Skeletal muscle tissue (tissue), 4 donors: ENCODE data around the gene POLR1B. TPM values are rescaled to one million over a fixed set of nuclear protein-coding genes. Genes with fewer than 3 reads are reported as not detected.
"Not testable (repeated sequence)": the region's sequence is repeated elsewhere in the genome, so short reads cannot be mapped to it uniquely, and the experiment has no call there.

ENCODE experiments used
- H3K27ac ChIP-seq: one replicate; pipeline ENCODE4 v1.7.0; 2013; ENCODE audit warnings: mild to moderate bottlenecking, low read depth, low read length, inconsistent platforms
- H3K27me3 ChIP-seq, 3 donors: one replicate each; pipeline ENCODE4 v1.7.0; 2013; ENCODE audit warnings: low read length in 3 of 3; ENCODE audit not compliant: control insufficient read depth in 3 of 3, insufficient read depth in 3 of 3
- H3K36me3 ChIP-seq, 3 donors: one replicate each; pipeline ENCODE4 v1.7.0; 2013; ENCODE audit warnings: low read length in 3 of 3; ENCODE audit not compliant: control insufficient read depth in 3 of 3, insufficient read depth in 3 of 3
- H3K4me1 ChIP-seq, 3 donors: one replicate each; pipeline ENCODE4 v1.7.0; 2013; ENCODE audit warnings: low read length in 3 of 3, mild to moderate bottlenecking in 3 of 3; ENCODE audit not compliant: control insufficient read depth in 3 of 3, insufficient read depth in 3 of 3
- H3K4me3 ChIP-seq, 3 donors: one replicate each; pipeline ENCODE4 v1.7.0; 2013; ENCODE audit warnings: low read length in 3 of 3
- H3K9ac ChIP-seq, 3 donors: one replicate each; pipeline ENCODE4 v1.7.0; 2013; ENCODE audit warnings: low read length in 3 of 3, mild to moderate bottlenecking in 3 of 3, moderate library complexity in 2 of 3, low read depth in 1 of 3
- H3K9me3 ChIP-seq, 3 donors: one replicate each; pipeline ENCODE4 v1.7.0; 2013; ENCODE audit warnings: low read length in 3 of 3; ENCODE audit not compliant: control insufficient read depth in 3 of 3
- total RNA-seq: library from RNA; depleted of rRNA; stranded (reverse); fragments of >200 nt; gene quantifications from one replicate; pipeline ENCODE4 v1.2.3, GENCODE V29; 2014
- donor health status: Osteomylitis.

Gene POLR1B
- total RNA-seq, 1 donor from 2014 or later = 20.9 TPM

DNA sequence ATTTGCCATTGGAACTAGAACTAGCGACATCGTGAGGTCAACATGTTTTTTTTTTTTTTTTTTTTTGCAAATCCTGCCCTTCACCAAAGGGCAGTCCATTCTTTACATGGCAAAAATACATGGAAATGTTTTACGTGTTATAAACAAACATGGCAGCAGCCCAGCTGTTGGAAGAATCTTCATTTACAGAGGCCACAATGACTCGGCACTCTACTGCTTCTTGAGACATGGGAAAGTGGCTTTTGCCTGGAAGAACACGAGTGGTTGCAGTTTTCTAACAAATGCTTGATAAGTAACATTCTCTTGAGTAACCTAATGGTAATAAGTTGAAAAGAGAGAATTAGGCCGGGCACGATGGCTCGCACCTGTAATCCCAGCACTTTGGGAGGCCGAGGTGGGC is 22.8 kb upstream of the POLR1B start:
- H3K36me3 ChIP-seq = peaks cover 24 to 31% (median 28%) of the 10 kb centered on the region in 3 donors

GRCh38 chr2:112520234-112520783 is 22.0 kb upstream of the POLR1B start:
- H3K9me3 ChIP-seq = no peaks in the 10 kb centered on the region
- H3K4me3 ChIP-seq = no peak overlapping the region
- no peak overlapping the region for H3K9ac ChIP-seq
- no peak overlapping the region for H3K27ac ChIP-seq
- H3K4me1 ChIP-seq = no peaks in the 10 kb centered on the region
- no peaks in the 10 kb centered on the region for H3K27me3 ChIP-seq
- peaks cover 24 to 28% (median 26%) of the 10 kb centered on the region in 3 donors for H3K36me3 ChIP-seq

More for the DNA sequence above, 22.8 kb upstream of the POLR1B start:
- no peaks in the 10 kb centered on the region for H3K9me3 ChIP-seq
- H3K4me1 ChIP-seq = no peaks in the 10 kb centered on the region
- H3K4me3 ChIP-seq = no peak overlapping the region
- H3K27me3 ChIP-seq = no peaks in the 10 kb centered on the region
- H3K9ac ChIP-seq = no peak overlapping the region
- no peak overlapping the region for H3K27ac ChIP-seq

DNA sequence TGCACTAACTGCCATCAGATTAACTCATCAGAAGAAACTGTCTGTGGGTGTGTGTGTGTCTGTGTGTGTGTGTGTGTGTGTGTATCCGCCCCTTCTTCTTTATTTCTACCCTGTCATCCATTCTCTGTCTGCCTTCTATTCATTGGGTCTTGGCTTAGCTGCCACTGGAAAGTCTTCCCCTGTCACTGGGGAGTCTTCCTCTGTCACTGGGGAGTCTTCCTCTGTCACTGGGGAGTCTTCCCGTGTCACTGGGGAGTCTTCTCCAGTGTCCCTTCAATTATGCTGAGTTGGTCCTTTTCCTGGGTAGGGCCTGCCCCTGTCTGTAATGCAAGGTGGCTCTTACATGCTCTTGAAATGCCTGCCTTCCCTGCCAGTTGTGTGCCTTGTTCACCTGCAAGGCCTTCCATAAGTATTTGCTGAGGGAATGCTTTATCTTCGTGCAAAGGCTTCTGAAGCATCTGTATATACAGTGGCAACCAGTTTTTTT is 18.9 kb upstream of the POLR1B start:
- Histone ChIP-seq H3K27me3 (no peaks in the 10 kb centered on the region), H3K36me3 (peaks cover 24 to 28% (median 28%) of the 10 kb centered on the region in 3 donors), H3K9me3 (no peaks in the 10 kb centered on the region), H3K4me3 (no peak overlapping the region), H3K9ac (no peak overlapping the region), H3K4me1 (no peaks in the 10 kb centered on the region), H3K27ac (no peak overlapping the region)

DNA sequence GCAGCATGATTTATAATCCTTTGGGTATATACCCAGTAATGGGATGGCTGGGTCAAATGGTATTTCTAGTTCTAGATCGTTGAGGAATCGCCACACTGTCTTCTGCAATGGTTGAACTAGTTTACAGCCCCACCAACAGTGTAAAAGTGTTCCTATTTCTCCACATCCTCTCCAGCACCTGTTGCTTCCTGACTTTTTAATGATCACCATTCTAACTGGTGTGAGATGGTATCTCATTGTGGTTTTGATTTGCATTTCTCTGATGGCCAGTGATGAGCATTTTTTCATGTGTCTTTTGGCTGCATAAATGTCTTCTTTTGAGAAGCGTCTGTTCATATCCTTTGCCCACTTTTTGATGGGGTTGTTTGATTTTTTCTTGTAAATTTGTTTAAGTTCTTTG is 18.0 kb upstream of the POLR1B start:
- not testable (repeated sequence) for H3K27ac ChIP-seq, H3K4me3 ChIP-seq, H3K4me1 ChIP-seq, H3K9ac ChIP-seq, H3K27me3 ChIP-seq, H3K9me3 ChIP-seq
- peaks cover 32 to 37% (median 36%) of the 10 kb centered on the region in 3 donors for H3K36me3 ChIP-seq

DNA sequence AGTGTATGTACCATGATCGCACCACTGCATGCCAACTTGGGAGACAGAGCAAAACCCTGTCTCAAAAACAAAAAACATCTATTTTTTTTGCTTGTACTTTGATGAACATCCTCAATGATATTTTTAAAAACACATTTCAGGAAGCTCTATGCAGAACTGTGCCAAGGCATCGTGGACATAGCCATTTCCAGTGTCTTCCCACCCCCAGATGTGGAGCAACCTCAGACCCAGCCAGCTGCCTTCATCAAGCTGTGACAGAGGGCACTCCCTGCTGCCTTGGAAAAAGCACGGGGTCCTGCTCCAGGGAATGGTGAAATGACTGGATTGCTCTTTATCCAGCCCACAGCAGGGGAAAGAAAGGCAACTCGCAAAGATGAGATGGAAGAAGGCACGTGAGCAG is 13.7 kb upstream of the POLR1B start:
- H3K36me3 ChIP-seq = peaks cover 8 to 27% (median 19%) of the 10 kb centered on the region in 3 donors
- no peaks in the 10 kb centered on the region for H3K9me3 ChIP-seq
- no peak overlapping the region for H3K27ac ChIP-seq
- no peaks in the 10 kb centered on the region for H3K4me1 ChIP-seq
- H3K27me3 ChIP-seq = no peaks in the 10 kb centered on the region
- H3K4me3 ChIP-seq = no peak overlapping the region
- no peak overlapping the region for H3K9ac ChIP-seq

DNA sequence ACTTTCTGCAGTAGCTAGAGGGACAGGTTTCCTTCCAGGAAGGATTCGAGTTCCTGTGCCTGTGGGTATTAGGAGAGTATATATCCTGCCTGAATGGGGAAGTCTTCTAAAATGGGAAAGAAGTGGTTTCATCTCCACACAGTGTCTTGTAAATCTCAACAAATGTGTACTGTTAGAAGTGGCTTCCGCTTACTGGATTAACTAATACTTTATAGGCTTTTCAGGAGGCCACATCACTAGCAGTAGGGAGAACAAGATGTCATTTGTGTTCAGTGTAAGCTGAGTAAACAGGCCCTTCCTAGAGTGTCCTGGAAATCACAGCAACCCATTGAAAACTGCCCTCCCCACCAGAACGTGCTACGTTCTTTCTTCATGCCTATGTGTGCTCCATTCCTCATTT is 12.5 kb upstream of the POLR1B start:
- Histone ChIP-seq H3K4me1 (no peaks in the 10 kb centered on the region), H3K27me3 (no peaks in the 10 kb centered on the region), H3K4me3 (no peak overlapping the region), H3K27ac (no peak overlapping the region), H3K9ac (no peak overlapping the region), H3K9me3 (no peaks in the 10 kb centered on the region), H3K36me3 (peaks cover 8 to 27% (median 19%) of the 10 kb centered on the region in 3 donors)

DNA sequence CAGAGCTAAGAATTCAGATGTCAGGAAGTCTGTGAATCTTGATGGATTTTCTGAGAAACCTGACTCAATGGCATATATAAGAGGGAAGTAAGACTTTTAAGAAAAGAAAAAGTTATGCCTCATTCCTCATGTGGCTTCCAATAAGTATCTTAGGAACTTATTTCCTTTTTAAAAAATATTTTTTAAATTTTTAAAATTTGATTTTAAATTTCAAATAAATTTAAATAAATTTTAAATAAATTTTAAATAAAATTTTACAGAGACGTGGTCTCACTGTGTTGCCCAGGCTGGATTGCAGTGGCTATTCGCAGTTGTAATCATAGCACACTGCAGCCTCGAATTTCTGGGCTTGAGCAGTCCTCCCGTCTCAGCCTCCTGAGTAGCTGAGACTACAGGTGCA is 11.5 kb upstream of the POLR1B start:
- no peak overlapping the region for H3K4me3 ChIP-seq
- no peaks in the 10 kb centered on the region for H3K9me3 ChIP-seq
- no peaks in the 10 kb centered on the region for H3K4me1 ChIP-seq
- H3K27me3 ChIP-seq = no peaks in the 10 kb centered on the region
- H3K36me3 ChIP-seq = peaks cover 8 to 27% (median 19%) of the 10 kb centered on the region in 3 donors
- no peak overlapping the region for H3K27ac ChIP-seq
- no peak overlapping the region for H3K9ac ChIP-seq

GRCh38 chr2:112534826-112535225 is 7.4 kb upstream of the POLR1B start:
- H3K9me3 ChIP-seq = no peaks in the 10 kb centered on the region
- H3K27ac ChIP-seq = no peak overlapping the region
- H3K9ac ChIP-seq = no peak overlapping the region
- no peak overlapping the region for H3K4me3 ChIP-seq
- no peaks in the 10 kb centered on the region for H3K27me3 ChIP-seq
- peaks cover 0 to 13% (median 10%) of the 10 kb centered on the region in 3 donors for H3K36me3 ChIP-seq
- no peaks in the 10 kb centered on the region for H3K4me1 ChIP-seq

DNA sequence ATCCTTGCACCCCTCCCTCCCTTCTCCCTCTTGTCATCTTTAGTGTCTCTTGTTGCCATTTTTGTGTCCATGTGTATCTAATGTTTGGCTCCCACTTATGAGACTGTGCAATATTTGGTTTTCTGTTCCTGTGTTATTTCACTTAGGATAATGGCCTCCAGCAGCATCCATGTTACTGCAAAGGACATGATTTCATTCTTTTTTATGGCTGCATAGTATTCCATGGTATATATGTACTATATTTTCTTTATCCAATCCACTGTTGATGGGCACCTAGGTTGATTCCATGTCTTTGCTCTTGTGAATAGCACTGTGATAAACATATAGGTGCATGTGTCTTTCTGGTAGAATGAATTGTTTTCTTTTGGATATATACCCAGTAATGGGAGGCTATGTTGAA is 5.6 kb upstream of the POLR1B start:
- not testable (repeated sequence) for H3K27me3 ChIP-seq, H3K4me1 ChIP-seq, H3K36me3 ChIP-seq, H3K9me3 ChIP-seq, H3K27ac ChIP-seq, H3K4me3 ChIP-seq, H3K9ac ChIP-seq

DNA sequence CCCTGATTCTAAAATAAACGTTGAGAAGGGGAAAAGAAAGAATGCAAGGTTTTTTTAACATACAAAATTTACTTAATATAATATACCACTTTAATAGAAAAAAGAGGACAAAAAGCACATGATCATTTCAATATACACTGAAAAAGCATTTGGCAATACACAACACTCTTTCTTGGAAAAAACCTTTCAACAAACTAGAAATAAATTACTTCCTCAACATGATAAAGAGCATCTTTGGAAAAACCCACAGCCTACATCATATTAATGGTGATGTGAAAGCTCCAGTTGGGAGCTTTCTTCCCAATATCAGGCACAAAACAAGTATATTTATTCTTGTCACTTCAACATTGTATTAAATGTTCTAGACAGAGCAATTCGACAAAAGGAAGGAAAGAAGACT is 3.0 kb upstream of the POLR1B start:
- Histone ChIP-seq H3K9me3 (no peaks in the 10 kb centered on the region), H3K36me3 (no peaks in the 10 kb centered on the region)

More for the DNA sequence above, 3.0 kb upstream of the POLR1B start:
- no peaks in the 10 kb centered on the region for H3K27me3 ChIP-seq
- H3K27ac ChIP-seq = no peak overlapping the region
- H3K4me3 ChIP-seq = no peak overlapping the region
- no peak overlapping the region for H3K9ac ChIP-seq
- H3K4me1 ChIP-seq = peaks cover 12 to 25% (median 18%) of the 10 kb centered on the region in 3 donors
